ENCODE results near the gene GSTP1. TPM values are rescaled to one million over a fixed set of nuclear protein-coding genes. Genes with fewer than 3 reads are reported as not detected.
"Not testable (repeated sequence)": the region's sequence is repeated elsewhere in the genome, so short reads cannot be mapped to it uniquely, and the experiment has no call there.

Gene GSTP1
- total RNA-seq, 4 donors from 2014 or later, result 435 to 948 (median 670) TPM

- no peak for DNase-seq (ENCODE audit: low spot score)
- ATAC-seq (ENCODE audit: low FRiP score), result no peak
Observed at GRCh38 chr11:67615728-67616430, 32.3 kb downstream of the GSTP1 start.

DNA sequence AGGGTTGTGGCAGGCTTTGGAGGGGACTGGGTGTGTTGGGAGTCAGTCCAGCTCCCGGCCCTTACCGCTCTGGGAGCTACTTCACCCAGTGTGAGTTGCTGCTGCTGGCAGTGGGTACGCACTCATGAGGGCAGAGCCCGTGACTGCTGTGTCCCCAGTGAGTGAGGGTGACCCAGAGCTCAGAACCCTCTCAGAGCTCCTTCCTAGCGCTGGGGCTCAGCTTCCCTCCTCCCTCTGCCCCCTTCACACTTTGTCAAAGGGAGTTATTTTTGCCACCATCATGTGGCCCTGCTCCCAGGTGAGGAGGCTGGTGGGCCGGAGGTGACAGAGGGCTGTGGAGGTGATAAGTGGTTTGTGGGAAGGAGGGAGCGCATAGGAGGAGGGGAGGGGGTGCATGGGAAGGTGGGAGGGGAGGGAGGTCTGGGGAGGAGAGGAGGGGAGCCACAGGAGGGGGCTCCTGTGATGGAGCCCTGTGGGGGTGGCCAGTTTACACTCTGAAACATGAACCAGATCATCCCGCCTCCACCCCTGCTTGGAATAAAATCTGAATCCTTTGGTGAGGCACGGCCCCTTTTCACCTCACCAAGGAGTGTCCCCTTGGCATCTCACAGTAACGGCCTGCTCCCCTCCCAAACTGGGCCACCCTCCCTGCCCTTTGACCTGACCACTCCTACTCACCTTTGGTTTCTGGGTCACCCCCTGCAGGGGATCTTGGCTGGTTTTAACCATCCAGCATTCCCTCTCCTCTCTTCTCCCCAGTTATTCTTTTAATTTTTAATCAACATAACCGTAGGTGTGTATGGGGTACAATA, 33.0 kb downstream of the GSTP1 start:
- DNase-seq (ENCODE audit: low spot score), result no peak
- TF ChIP-seq, protein P1, sequence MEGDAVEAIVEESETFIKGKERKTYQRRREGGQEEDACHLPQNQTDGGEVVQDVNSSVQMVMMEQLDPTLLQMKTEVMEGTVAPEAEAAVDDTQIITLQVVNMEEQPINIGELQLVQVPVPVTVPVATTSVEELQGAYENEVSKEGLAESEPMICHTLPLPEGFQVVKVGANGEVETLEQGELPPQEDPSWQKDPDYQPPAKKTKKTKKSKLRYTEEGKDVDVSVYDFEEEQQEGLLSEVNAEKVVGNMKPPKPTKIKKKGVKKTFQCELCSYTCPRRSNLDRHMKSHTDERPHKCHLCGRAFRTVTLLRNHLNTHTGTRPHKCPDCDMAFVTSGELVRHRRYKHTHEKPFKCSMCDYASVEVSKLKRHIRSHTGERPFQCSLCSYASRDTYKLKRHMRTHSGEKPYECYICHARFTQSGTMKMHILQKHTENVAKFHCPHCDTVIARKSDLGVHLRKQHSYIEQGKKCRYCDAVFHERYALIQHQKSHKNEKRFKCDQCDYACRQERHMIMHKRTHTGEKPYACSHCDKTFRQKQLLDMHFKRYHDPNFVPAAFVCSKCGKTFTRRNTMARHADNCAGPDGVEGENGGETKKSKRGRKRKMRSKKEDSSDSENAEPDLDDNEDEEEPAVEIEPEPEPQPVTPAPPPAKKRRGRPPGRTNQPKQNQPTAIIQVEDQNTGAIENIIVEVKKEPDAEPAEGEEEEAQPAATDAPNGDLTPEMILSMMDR (IDR thresholded peaks at IDR 0.05), result no peak
- ATAC-seq (ENCODE audit: low FRiP score), result no peak

More at GRCh38 chr11:67615728-67616430, 32.3 kb downstream of the GSTP1 start:
- TF ChIP-seq, protein P1 (IDR thresholded peaks at IDR 0.05), result no peak

DNA sequence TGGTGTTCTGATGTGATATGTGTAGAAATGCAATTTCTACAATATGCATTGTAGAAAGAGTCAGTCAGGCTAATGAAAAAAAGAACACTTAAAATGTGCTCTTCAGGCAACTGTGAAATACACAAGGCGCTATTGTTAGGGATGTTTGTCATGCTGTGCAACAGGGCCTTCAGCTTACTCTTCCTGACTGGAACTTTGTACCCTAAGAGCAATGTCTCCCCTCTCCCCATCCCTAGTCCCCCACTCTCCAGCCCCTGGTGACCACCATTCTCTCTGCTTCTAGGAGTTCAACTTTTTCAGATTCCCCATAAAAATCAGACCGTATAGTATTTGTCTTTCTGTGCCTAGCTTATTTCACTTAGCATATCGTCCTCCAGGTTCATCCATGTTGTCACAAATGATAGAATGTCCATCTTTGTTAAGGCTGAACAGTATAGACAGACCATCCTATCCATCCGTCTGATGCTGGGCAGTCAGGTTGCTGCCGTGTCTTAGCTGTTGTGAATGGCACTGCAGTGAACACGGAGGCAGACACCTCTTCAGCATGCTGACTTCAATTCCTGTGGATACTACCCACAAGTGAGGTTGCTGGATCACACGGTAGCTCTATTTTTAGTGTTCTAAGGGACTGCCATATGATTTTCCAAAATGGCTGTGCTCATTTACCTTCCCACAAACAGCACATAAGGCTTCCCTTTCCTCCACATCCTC, 33.8 kb downstream of the GSTP1 start:
- ATAC-seq (ENCODE audit: low FRiP score) (no peak), DNase-seq (ENCODE audit: low spot score) (no peak)
- TF ChIP-seq, protein P1 (IDR thresholded peaks at IDR 0.05), result no peak

DNA sequence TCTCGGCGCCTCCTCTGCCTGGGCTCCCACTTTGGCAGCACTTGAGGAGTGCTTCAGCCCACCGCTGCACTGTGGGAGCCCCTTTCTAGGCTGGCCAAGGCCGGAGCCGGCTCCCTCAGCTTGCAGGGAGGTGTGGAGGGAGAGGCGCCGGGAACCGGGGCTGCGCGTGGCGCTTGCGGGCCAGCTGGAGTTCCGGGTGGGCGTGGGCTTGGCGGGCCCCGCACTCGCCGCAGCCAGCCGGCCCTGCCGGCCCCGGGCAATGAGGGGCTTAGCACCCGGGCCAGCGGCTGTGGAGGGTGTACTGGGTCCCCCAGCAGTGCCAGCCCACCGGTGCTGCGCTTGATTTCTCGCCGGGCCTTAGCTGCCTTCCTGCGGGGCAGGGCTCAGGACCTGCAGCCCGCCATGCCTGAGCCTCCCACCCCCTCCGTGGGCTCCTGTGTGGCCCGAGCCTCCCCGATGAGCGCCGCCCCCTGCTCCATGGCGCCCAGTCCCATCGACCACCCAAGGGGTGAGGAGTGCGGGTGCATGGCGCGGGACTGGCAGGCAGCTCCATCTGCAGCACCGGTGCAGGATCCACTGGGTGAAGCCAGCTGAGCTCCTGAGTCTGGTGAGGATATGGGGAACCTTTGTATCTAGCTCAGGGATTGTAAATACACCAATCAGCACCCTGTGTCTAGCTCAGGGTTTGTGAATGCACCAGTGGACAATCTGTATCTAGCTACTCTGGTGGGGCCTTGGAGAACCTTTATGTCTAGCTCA, 35.5 kb downstream of the GSTP1 start:
- not testable (repeated sequence) for DNase-seq (ENCODE audit: low spot score); ATAC-seq (ENCODE audit: low FRiP score)

- not testable (repeated sequence) for DNase-seq (ENCODE audit: low spot score); ATAC-seq (ENCODE audit: low FRiP score)
Observed at GRCh38 chr11:67619683-67620618, 36.3 kb downstream of the GSTP1 start.

DNA sequence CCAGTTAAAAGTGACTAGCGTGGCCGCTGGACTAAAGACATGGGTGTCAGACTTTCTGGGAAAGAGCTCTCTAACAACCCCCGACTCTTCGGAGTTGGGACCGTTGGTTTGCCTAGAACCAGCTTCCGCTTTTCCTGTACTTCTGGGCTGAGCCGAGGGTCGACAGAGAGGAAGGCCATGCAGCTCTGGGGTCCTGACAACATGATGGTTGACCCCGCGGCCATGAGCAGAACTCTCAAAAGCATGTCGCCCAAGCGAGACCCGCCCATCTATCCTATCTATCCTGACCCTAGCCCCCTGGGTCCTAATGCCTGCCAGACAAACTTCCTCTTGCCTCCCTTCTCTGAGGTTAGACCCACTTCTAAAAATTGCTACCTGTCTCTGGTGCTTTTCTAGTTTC, 37.0 kb downstream of the GSTP1 start:
- not testable (repeated sequence) for DNase-seq (ENCODE audit: low spot score); ATAC-seq (ENCODE audit: low FRiP score)

GRCh38 chr11:67621928-67622327, 38.3 kb downstream of the GSTP1 start:
- DNase-seq (ENCODE audit: low spot score); ATAC-seq (ENCODE audit: low FRiP score): not testable (repeated sequence)

DNA sequence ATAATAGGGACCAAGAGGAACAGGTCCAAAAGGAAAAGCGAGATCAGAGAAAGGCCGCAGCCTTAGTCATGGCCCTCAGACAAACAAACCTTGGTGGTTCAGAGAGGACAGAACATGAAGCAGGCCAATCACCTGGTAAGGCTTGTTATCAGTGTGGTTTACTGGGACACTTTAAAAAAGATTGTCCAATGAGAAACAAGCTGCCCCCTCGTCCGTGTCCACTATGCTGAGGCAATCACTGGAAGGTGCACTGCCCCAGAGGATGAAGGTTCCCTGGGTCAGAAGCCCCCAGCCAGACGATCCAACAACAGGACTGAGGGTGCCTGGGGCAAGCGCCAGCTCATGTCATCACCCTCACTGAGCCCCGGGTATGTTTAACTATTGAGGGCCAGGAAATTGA, 39.3 kb downstream of the GSTP1 start:
- not testable (repeated sequence) for ATAC-seq (ENCODE audit: low FRiP score); DNase-seq (ENCODE audit: low spot score)

- DNase-seq (ENCODE audit: low spot score); ATAC-seq (ENCODE audit: low FRiP score): not testable (repeated sequence)
Observed at GRCh38 chr11:67623795-67624194, 40.2 kb downstream of the GSTP1 start.

- DNase-seq (ENCODE audit: low spot score); ATAC-seq (ENCODE audit: low FRiP score): not testable (repeated sequence)
Observed at GRCh38 chr11:67626131-67626833, 42.7 kb downstream of the GSTP1 start.

All from omental fat pad (tissue), 4 donors.